Stimulated activated CD8-positive, alpha-beta memory T cell treated with anti-CD3 and anti-CD28 coated beads, Interleukin-7, amount 100 ng/mL, for 1 hour (primary cell): ENCODE measurements around the gene VDAC1.
"Not testable (repeated sequence)": the region's sequence is repeated elsewhere in the genome, so short reads cannot be mapped to it uniquely, and the experiment has no call there.

Experiments
- DNase-seq, 2 donors: peaks; one replicate each; pipeline ENCODE4 v3.0.0-alpha.2; 2020; ENCODE audit warnings: low read depth in 2 of 2

Gene VDAC1

DNA sequence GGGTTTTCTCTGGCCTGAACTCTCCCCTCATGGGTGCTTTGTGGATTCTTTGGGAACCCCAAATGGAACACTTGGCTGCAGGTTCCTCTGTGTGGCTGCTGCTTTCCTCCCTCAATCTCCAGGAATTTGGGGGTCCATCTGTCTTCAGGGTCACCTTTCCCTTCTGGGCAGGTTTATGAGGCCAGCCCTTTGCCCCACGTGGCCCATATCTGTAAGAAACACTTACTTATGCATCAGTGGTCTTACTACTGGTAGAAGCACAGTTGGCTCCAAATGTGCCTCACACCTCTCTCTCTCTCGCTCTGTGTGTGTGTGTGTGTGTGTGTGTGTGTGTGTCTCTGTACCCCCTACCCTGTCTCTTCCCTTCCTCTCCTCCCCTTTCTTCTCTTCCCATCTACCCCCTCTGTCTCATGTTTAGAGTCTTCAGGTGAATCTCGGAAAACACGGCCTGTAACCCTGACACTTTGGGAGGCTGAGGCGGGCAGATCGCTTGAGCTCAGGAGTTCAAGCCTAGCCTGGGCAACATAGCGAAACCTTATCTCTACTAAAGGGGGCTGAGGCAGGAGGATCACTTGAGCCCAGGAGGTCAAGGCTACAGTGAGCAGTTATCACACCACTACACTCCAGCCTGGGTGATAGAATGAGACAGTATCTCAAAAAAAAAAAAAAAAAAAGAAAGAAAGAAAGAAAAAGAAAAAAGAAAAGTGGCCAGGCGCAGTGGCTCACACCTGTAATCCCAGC is 63.1 kb downstream of the VDAC1 start:
- no peak for DNase-seq

DNA sequence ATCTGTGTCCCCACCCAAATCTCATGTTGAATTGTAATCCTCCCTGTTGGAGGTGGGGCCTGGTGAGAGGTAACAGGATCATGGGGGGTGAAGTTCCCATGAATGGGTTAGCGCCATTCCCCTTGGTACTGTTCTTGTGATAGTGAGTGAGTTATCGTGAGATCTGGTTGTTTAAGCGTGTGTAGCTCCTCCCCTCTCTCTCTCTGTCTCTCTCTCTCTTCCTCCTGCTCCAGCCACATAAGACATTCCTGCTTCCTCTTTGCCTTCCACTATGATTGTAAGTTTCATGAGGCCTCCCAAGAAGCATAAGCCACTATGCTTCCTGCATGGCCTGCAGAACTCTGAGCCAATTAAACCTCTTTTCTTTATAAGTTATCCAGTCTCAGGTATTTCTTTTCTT is 65.1 kb downstream of the VDAC1 start:
- DNase-seq = no peak

GRCh38 chr5:133938929-133939328 is 65.8 kb downstream of the VDAC1 start:
- DNase-seq = no peak

DNA sequence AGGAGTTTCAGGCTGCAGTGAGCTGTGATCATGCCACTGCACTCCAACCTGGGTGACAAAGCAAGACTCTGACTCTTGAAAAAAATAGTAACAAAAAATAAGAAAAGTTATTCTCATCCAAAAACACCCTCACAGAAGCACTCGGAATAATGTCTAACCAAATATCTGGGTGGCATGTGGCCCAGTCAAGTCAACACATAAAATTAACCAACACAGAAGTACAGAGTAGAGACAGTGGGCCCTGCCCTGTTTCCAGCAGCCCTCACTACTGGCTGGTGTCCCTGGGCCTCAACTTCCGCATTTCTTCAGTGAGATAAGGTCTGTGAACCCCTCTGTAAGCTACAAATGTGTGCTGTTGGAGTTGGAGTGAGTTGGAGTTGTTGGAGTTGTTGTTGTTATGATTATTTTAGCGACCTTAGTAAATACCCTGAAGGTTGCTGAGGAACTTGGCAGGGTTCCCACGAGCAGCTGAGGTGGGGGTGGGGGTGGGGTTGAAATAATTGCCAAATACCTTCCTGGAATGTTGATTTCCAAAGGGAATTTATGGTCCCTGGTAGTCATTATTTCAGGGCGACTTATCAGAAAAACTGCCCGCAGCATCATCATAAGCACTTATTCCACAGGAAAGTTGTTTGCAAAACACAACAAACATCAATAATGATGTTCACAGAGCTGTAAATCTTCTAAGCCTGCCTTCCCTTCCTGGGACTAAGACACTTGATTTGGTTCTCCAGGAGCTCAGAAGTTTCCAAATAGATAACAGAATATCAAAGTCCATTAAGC is 66.5 kb downstream of the VDAC1 start:
- no peak for DNase-seq

- DNase-seq = not testable (repeated sequence)
Observed at GRCh38 chr5:133937628-133938027, 67.1 kb downstream of the VDAC1 start.

- no peak for DNase-seq
Observed at GRCh38 chr5:133936651-133937015, 68.1 kb downstream of the VDAC1 start.

DNA sequence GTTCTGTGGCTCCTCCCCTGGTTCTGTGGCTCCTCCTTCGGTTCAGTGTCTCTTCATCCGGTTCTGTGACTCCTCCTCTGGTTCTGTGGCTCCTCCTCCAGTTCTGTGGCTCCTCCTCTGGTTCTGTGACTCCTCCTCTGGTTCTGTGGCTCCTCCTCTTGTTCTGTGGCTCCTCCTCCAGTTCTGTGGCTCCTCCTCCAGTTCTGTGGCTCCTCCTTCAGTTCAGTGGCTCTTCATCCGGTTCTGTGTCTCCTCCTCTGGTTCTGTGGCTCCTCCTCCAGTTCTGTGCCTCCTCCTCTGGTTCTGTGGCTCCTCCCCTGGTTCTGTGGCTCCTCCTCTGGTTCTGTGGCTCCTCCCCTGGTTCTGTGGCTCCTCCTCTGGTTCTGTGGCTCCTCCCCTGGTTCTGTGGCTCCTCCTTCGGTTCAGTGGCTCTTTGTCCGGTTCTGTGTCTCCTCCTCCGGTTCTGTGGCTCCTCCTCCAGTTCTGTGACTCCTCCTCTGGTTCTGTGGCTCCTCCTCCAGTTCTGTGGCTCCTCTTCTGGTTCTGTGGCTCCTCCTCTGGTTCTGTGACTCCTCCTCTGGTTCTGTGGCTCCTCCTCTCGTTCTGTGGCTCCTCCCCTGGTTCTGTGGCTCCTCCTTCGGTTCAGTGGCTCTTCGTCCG is 68.7 kb downstream of the VDAC1 start:
- DNase-seq = not testable (repeated sequence)

DNA sequence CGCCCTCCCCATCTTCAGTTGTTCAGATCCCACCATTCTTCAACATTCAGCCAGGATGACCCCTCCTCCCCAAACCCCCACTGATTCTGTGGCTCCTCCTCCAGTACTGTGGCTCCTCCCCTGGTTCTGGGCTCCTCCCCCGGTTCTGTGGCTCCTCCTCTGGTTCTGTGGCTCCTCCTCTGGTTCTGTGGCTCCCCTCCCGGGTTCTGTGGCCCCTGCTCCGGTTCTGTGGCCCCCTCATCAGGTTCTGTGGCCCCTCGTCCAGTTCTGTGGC is 69.2 kb downstream of the VDAC1 start:
- DNase-seq = no peak

- DNase-seq = no peak
Observed at GRCh38 chr5:133934822-133935666, 69.7 kb downstream of the VDAC1 start.

GRCh38 chr5:133934311-133934710 is 70.5 kb downstream of the VDAC1 start:
- DNase-seq = no peak

GRCh38 chr5:133933670-133934295 is 71.0 kb downstream of the VDAC1 start:
- no peak for DNase-seq

DNA sequence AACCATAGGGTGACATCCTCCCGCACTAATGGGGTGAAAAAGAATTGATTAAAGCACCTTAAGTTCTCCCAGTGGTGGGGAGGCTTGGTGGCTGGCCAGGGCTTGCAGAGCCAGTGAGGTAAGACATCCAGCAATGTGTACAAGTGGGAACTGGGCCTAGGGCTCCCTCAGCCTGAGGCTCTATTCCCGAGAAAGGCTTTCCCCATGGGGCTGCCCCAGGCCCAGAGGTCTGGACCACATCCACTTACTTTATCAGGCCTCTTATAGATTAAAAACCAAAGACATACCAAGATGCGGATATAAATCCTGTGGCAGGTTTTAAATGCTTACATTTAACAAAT is 71.6 kb downstream of the VDAC1 start:
- DNase-seq = no peak

DNA sequence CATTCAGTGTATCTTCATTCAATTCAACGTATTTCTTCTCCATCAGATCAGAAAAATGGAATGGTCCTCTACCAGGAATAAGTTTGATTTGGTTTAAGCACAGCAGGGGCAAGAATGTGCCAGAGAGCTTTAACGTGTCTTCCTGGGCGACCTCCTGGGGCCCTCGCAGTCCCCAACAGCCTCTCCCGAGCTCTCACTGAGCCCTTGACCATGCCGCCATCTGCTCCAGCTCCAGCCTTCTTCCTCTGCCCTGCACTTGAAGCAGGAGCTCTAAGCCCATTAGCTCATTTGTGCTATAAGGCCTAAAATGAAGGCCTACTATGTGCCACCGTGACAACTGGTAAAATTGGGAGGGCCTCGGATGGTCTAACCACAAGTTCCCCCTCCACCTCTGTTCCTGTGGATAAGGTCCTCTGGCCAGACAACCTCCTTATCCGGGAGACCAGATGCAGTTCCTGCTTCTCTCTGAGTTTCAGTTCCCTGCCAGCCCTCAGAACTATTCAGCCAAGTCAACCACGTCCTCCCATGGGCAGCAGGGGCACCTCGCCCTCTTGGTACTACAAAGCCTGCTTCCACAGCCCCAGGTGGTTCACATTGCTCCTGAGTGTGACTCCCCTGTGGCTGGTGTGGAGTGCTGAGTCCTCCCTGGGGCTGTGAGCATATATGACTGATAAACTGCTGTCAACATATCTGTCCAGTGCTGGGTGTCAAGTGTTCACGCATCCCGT is 72.2 kb downstream of the VDAC1 start:
- DNase-seq = no peak

DNA sequence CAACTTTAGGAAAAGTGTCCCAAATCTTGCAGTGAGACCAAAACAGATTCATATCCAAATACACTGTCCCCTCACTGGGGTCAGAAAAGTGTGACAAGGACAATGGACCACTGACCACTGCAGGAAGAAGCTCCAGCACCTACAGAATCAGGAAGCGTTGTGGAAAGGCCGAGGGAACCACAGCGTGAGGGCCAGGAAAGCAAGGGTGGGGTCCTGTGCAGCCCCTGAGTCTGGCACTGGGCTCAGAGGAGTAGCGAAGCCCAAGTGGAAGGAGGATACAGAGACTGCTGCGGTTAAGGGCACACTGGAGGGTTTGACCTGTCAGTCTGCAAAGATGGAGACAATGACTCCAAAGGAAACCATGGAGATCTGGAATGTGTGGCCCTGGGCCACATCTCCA is 73.2 kb downstream of the VDAC1 start:
- no peak for DNase-seq

- DNase-seq = no peak
Observed at GRCh38 chr5:133930813-133931090, 74.0 kb downstream of the VDAC1 start.

DNA sequence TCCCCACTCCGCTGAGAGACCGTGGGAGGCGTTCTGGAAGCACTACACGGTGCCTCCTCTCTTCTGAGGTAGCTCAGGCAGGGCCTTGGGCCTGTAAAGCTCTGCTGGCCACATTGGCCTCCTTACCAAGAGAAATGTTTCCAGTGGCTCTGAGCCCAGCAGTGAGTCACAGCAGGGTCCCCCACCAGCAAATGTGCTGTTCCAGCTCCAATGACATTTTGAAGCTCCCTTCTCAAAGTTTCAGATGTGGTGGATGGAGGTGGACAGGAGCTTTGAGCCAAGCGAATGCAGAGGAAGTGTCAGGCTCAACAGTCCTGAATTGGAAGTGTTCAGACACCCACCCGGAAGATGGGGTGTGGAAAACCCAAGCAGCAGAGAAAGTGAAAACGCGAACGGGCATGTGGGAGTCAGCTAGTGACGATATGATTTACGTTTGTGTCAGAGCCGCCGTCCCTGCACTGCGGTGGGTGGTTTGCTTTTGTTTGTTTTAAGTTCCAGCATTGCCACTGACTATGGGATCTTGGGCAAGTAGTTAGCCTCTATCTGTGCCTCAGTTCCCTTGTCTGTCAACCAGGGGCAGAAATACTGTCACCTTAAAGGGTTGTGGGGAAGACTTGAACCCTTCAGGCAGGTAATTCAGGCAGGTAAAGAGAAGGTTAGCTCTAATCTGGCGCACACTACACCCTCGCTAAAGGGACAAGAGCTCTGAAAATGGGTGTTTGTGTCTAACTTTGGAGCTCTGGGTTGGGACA is 74.5 kb downstream of the VDAC1 start:
- peak; percentile 11 for DNase-seq

DNA sequence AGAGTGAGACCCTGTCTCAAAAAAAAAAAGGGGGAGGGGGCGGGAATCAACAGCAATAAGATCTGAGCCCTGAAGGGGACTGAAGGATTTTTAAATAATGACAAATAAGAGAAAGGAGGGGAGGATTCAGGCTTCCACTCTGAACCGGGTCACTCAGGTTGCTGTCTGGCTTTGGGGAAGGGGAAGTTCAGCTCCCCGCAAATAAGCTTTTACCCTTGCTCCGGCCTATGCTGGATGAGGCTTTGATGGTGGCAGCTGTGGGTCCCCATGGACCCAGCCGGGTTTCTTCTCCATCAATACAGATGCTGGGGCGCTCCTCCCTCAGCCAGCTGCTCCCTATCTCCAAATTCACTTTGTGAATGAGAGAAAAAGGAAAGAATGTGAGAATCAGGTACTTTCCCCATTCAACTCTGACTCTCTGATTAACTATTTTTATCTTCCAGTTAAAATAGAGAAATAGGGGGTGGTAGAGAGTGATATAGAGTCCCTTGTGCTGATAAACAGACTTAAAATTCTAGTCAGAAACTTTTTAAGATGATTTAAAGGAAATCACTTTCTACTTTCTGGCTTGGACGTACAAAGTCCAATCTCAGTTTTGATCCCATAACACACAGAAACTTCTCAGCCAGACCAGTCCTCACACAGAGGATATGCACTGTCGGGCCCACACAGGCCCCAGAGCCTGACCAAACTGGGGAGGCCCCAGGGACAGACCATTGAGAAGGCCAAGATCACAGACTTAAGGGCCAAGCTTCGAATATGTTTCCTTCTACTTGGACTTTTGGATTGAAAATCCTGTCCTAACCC is 76.0 kb downstream of the VDAC1 start:
- DNase-seq = no peak

- DNase-seq = no peak
Observed at GRCh38 chr5:133927300-133928180, 77.2 kb downstream of the VDAC1 start.
